HG03039 (cell line): ENCODE measurements around the gene ADGRG7.

Experiments
- ATAC-seq: cut with Tn5 transposase; IDR thresholded peaks from one replicate; pipeline ENCODE4 v1.9.1; 2021; ENCODE audit warnings: mild to moderate bottlenecking, moderate library complexity; ENCODE audit not compliant: unreplicated experiment

ADGRG7 gene

GRCh38 chr3:100732435-100732834, 123.0 kb downstream of the ADGRG7 start:
- no peak for ATAC-seq

GRCh38 chr3:100737334-100737733, 127.9 kb downstream of the ADGRG7 start:
- no peak for ATAC-seq

- ATAC-seq: no peak
Measured at GRCh38 chr3:100740207-100740606, 130.8 kb downstream of the ADGRG7 start.

GRCh38 chr3:100743535-100743934, 134.1 kb downstream of the ADGRG7 start:
- ATAC-seq: no peak

- ATAC-seq: no peak
Measured at GRCh38 chr3:100744671-100745070, 135.3 kb downstream of the ADGRG7 start.
